Caki2 (cell line): ENCODE data around the gene LRRFIP1. TPM values are rescaled to one million over a fixed set of nuclear protein-coding genes. Genes with fewer than 3 reads are reported as not detected.

Source experiments
- DNase-seq: peaks from one replicate; pipeline ENCODE4 v3.0.0-alpha.2; 2015; ENCODE audit warnings: low read depth
- in situ Hi-C: cut with HindIII; loops from 2 replicates; pipeline ENCODE4 v1.10.0; 2016; ENCODE audit warnings: low sequenced_read_pairs, low pct_unique_long_range_greater_than_20kb, mixed read lengths
- total RNA-seq: library from RNA; depleted of rRNA; stranded (reverse); fragments of >200 nt; shearing (Covaris generic); gene quantifications from 2 replicates; pipeline ENCODE4 v1.2.3, GENCODE V29; 2014; ENCODE audit warnings: low replicate concordance

Gene LRRFIP1
- total RNA-seq, 1 experiment from 2014 or later = 14.4 TPM

GRCh38 chr2:237706257-237706656, 78.9 kb downstream of the LRRFIP1 start:
- in situ Hi-C loops = no loop called here

GRCh38 chr2:237708065-237708398, 80.6 kb downstream of the LRRFIP1 start:
- in situ Hi-C loops = no loop called here
- no peak for DNase-seq

More at GRCh38 chr2:237706257-237706656, 78.9 kb downstream of the LRRFIP1 start:
- no peak for DNase-seq

GRCh38 chr2:237708491-237708890, 81.1 kb downstream of the LRRFIP1 start:
- DNase-seq = no peak
- in situ Hi-C loops = no loop called here

GRCh38 chr2:237708961-237709360, 81.6 kb downstream of the LRRFIP1 start:
- DNase-seq = no peak
- in situ Hi-C loops = no loop called here

GRCh38 chr2:237711458-237712150, 84.2 kb downstream of the LRRFIP1 start:
- in situ Hi-C loops = no loop called here
- DNase-seq = no peak

- DNase-seq = no peak
- in situ Hi-C loops = no loop called here
These were observed 85.3 kb downstream of the LRRFIP1 start for GRCh38 chr2:237712477-237713377.

GRCh38 chr2:237714690-237715458, 87.5 kb downstream of the LRRFIP1 start:
- no peak for DNase-seq
- in situ Hi-C loops = no loop called here

GRCh38 chr2:237715459-237715947, 88.1 kb downstream of the LRRFIP1 start:
- DNase-seq = no peak
- in situ Hi-C loops = no loop called here

- in situ Hi-C loops = no loop called here
- DNase-seq = no peak
These were observed 88.6 kb downstream of the LRRFIP1 start for GRCh38 chr2:237716011-237716410.

- in situ Hi-C loops = no loop called here
These were observed 90.2 kb downstream of the LRRFIP1 start for GRCh38 chr2:237717366-237718276.

GRCh38 chr2:237718277-237718634, 90.9 kb downstream of the LRRFIP1 start:
- DNase-seq = no peak
- in situ Hi-C loops = no loop called here

More at GRCh38 chr2:237717366-237718276, 90.2 kb downstream of the LRRFIP1 start:
- DNase-seq = no peak

- DNase-seq = no peak
- in situ Hi-C loops = no loop called here
These were observed 93.1 kb downstream of the LRRFIP1 start for GRCh38 chr2:237720444-237720843.

- in situ Hi-C loops = no loop called here
- peak; percentile 51 for DNase-seq
These were observed 93.6 kb downstream of the LRRFIP1 start for GRCh38 chr2:237720957-237721356.

GRCh38 chr2:237721458-237721857, 94.1 kb downstream of the LRRFIP1 start:
- in situ Hi-C loops = no loop called here
- DNase-seq = no peak

- in situ Hi-C loops = no loop called here
- DNase-seq = no peak
These were observed 95.2 kb downstream of the LRRFIP1 start for GRCh38 chr2:237722616-237723015.

GRCh38 chr2:237723023-237723422, 95.6 kb downstream of the LRRFIP1 start:
- no peak for DNase-seq
- in situ Hi-C loops = no loop called here

GRCh38 chr2:237723602-237724001, 96.2 kb downstream of the LRRFIP1 start:
- DNase-seq = no peak

More at GRCh38 chr2:237723602-237724001, 96.2 kb downstream of the LRRFIP1 start:
- in situ Hi-C loops = no loop called here
